ENCODE measurements around the gene UBR1.
"Not testable (repeated sequence)": the region's sequence is repeated elsewhere in the genome, so short reads cannot be mapped to it uniquely, and the experiment has no call there.

UBR1 gene

DNA sequence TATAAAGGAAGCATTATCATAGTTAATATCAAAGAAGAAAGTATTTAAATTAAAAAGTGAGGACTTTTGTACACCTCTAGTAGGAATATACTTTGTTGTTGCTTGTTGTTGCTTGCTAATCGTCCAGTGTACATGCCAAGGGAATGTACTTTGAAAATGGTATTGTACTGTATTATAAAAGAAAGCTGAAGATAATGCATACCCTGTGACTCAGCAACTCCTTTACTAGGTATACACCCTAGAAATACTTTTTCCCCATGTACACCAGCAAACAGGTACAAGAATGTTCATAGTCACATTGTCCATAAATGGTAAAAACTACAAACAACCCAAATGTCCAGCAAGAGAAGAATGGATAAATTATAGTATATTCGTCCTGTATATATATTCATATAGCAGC is 197.3 kb downstream of the UBR1 start:
- DNase-seq (ENCODE audit: low read depth in 1 of 2, low spot score in 1 of 2), result no peak
- Histone ChIP-seq H3K4me3 (replicated peaks; ENCODE audit: insufficient read depth, low read length) (no peak overlapping the region), H3K27ac (replicated peaks) (no peak overlapping the region), H3K27me3 (ENCODE audit: insufficient read depth, poor library complexity, severe bottlenecking) (no peaks in the 10 kb centered on the region)
- no peak for TF ChIP-seq GABPA (IDR thresholded peaks at IDR 0.05; ENCODE audit: low read depth)
- TF ChIP-seq, protein P1, sequence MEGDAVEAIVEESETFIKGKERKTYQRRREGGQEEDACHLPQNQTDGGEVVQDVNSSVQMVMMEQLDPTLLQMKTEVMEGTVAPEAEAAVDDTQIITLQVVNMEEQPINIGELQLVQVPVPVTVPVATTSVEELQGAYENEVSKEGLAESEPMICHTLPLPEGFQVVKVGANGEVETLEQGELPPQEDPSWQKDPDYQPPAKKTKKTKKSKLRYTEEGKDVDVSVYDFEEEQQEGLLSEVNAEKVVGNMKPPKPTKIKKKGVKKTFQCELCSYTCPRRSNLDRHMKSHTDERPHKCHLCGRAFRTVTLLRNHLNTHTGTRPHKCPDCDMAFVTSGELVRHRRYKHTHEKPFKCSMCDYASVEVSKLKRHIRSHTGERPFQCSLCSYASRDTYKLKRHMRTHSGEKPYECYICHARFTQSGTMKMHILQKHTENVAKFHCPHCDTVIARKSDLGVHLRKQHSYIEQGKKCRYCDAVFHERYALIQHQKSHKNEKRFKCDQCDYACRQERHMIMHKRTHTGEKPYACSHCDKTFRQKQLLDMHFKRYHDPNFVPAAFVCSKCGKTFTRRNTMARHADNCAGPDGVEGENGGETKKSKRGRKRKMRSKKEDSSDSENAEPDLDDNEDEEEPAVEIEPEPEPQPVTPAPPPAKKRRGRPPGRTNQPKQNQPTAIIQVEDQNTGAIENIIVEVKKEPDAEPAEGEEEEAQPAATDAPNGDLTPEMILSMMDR (IDR thresholded peaks at IDR 0.05; ENCODE audit: insufficient read depth, low read length), result no peak
- no peak for TF ChIP-seq POLR2AphosphoS5 (IDR thresholded peaks at IDR 0.05; ENCODE audit: low read depth)
- no peak for TF ChIP-seq SPI1 (IDR thresholded peaks at IDR 0.05; ENCODE audit: borderline replicate concordance, low read depth)
- no peak for TF ChIP-seq REST (IDR thresholded peaks at IDR 0.05; ENCODE audit: insufficient replicate concordance, low read depth)

DNA sequence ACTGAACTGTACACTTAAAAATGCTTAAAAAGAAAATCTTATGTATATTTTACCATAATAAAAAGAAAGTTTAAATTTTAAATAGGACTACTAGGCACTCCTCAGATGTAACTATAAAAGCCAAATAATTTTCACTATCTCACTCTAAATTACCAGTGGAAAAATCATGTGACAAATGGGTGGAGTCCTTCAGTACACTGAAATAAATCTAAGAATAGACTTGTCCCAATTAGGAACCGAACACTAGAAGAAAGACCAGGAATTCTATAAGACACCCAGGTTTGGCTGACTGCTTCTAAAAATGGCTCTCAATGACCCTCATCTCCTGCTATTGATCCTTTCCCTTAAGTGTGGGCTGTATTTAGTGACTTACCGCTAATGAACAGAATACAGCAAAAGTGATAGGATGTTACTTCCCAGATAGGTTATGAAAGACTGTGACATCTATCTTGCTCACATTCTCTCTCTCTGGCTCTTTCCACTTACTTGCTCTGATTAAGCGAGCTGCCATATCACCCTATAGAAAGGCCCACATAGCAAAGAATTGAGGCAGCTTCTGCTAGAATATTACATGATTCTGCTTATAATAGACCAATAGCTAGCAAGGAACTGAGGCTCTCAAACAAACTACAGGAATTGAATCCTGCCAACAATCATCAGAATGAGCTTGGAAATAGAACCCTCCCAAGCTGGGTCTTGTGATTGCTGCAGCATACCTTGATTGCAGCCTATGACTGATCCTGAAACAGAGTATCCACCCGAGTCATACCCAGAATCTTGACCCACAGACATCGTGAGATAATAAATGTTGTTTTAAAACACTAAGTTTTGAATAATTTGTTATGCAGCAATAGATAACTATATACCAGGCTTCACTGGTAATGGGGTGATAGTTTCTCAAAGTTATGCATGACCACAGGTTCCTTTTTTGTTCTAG is 202.2 kb downstream of the UBR1 start:
- Histone ChIP-seq H3K27ac (replicated peaks) (no peak overlapping the region), H3K4me3 (replicated peaks; ENCODE audit: insufficient read depth, low read length) (no peak overlapping the region), H3K27me3 (ENCODE audit: insufficient read depth, poor library complexity, severe bottlenecking) (no peaks in the 10 kb centered on the region)
- no peak for DNase-seq (ENCODE audit: low read depth in 1 of 2, low spot score in 1 of 2)
- TF ChIP-seq GABPA (IDR thresholded peaks at IDR 0.05; ENCODE audit: low read depth) (no peak), POLR2AphosphoS5 (IDR thresholded peaks at IDR 0.05; ENCODE audit: low read depth) (no peak), SPI1 (IDR thresholded peaks at IDR 0.05; ENCODE audit: borderline replicate concordance, low read depth) (no peak), REST (IDR thresholded peaks at IDR 0.05; ENCODE audit: insufficient replicate concordance, low read depth) (no peak)

DNA sequence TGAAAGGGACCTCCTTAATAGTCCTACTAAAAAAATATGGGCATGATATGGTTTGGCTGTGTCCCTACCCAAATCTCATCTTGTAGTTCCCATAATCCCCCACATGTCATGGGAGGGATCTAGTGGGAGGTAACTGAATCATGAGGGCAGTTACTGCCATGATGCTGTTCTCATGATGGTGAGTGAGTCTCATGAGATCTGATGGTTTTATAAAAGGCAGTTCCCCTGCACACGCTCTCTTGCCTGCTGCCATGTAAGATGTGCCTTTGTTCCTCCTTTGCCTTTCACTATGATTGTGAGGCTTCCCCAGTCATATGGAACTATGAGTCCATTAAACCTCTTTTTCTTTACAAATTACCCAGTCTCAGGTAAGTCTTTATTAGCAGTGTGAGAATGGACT is 211.9 kb downstream of the UBR1 start:
- H3K27me3 ChIP-seq (ENCODE audit: insufficient read depth, poor library complexity, severe bottlenecking); DNase-seq (ENCODE audit: low read depth in 1 of 2, low spot score in 1 of 2); H3K4me3 ChIP-seq (replicated peaks; ENCODE audit: insufficient read depth, low read length); H3K27ac ChIP-seq (replicated peaks): not testable (repeated sequence)
